ENCODE results near the gene RAB43. TPM values are rescaled to one million over a fixed set of nuclear protein-coding genes. Genes with fewer than 3 reads are reported as not detected.

Gene RAB43
- total RNA-seq = 2.8 TPM

DNA sequence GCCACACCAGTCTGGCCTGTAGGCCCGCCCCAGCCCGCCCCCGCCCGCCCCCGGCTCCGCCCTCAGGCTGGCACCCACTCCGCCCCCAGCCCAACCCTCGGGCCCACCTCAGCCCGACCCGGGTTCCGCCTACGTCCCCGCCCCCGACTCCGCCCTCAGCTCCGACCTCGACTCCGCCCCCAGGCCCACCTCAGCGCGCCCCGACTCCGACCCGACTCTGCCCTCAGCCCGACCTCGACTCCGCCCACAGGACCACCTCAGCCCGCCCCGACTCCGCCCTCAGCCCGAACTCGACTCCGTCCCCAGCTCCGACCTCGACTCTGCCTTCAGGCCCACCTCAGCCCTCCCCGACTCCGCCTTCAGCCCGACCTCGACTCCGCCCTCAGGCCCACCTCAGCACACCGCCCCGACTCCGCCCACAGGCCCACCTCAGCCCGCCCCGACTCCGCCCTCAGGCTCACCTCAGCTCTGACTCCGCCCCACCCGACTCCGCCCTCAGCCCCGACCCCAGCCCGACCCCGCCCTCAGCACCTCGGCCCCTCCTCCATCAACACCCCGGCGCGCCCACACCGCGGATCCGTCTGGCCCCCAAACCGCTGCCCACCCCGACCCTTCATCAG is at the start of gene RAB43:
Gene RAB43 (minus strand): TSS at position 13 of the 620 bp plus-strand sequence. CDS start 315 bp downstream, outside the sequence.

DNA sequence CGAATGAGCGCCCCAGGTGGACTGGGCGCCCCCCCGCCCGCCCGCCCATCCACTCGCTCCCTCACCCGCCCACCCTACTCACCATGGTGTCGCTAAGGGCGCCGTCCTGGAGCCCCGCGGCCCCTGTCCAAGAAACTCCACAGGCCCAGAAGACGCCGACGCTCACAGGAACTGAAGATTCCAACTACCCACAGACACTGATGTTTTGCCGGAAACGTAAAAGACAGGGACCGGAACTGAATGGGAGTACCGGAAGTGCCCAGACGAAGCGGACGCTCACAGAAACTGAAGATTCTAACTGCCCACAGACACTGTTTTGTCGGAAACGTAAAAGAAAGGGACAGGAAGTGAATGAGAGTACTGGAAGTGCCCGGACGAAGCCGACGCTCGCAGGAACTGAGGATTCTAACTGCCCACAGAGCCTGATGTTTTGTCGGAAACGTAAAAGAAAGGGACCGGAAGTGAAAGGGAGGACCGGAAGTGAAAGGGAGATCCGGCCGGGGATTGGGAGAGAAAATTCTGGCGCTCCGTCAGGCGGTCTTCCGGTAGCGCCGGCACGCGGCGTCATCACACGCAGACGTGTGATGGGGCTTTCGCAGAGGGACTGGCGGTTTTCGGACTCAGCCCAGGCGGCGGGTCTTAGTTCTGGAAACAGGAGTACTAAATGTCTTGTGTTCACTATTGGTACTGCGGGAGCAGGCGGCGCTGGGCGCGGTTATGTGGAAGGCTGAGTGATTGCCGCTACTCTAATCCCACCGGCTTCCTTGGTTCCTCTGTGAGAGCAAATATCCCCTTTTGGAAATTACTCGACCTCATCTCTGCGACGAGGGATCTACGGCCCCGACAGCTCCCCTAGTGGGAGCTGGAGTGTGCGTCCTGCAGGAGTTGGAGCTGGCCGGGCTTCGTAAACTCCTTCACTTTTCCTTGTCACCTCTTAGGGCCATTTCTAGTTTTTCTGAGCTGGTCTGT is 39.6 kb upstream of the RAB43 start, which contains the start of gene ISY1:
Gene ISY1 (minus strand): TSS at position 173 of the 969 bp plus-strand sequence. CDS start 88 bp downstream, at position 85.

GRCh38 chr3:129060276-129061022 is 61.2 kb downstream of the RAB43 start, which contains the start of gene GP9:
TSS of gene GP9 (plus strand) at chr3:129060779. CDS start at chr3:129061740, 961 bp downstream.

Other genes with a start within 250 kb of the RAB43 start
- 49.1 TPM for gene ACAD9, start 242.2 kb downstream of the RAB43 start, total RNA-seq
- gene CFAP92, start 127.7 kb downstream of the RAB43 start, total RNA-seq = 1.6 TPM
- gene EFCC1, start 120.5 kb downstream of the RAB43 start, total RNA-seq = 0.94 TPM
- gene GP9, start 61.0 kb downstream of the RAB43 start, total RNA-seq = not detected
- 8.5 TPM for gene ISY1, start 39.3 kb upstream of the RAB43 start, total RNA-seq
- 164 TPM for gene CNBP, start 62.1 kb upstream of the RAB43 start, total RNA-seq
- 135 TPM for gene COPG1, start 127.8 kb upstream of the RAB43 start, total RNA-seq
- 16.6 TPM for gene HMCES, start 157.1 kb upstream of the RAB43 start, total RNA-seq